SK-N-SH treated with all-trans-retinoic acid at 6 μM for 48 hours (cell line): ENCODE results near the gene XPO4.
A peak's percentile ranks its signal among the peaks of the same experiment; 100 is the strongest.

Experiments
- ATAC-seq: fragments of 200-7000 bp; cut with Tn5 transposase; 3 replicates; pipeline ENCODE4 v1.9.1; 2020; ENCODE audit warnings: mild to moderate bottlenecking, moderate library complexity
- ARNTL ChIP-seq: fragments of 450-650 bp; formaldehyde crosslinking; IDR thresholded peaks from 2 replicates; pipeline ENCODE4 v1.5.0; 2020; ENCODE audit warnings: low read depth, mild to moderate bottlenecking, moderate library complexity, borderline replicate concordance
- BACH2 ChIP-seq: fragments of 250-450 bp; sonication (Bioruptor Pico); IDR thresholded peaks from 2 replicates; pipeline ENCODE4 v1.9.0; 2021; ENCODE audit warnings: mild to moderate bottlenecking, borderline replicate concordance
- CREB5 ChIP-seq: fragments of 250-450 bp; sonication (Bioruptor Pico); IDR thresholded peaks from 2 replicates; pipeline ENCODE4 v1.5.1; 2020; ENCODE audit warnings: low read depth, mild to moderate bottlenecking, moderate library complexity
- CSDC2 ChIP-seq: fragments of 250-450 bp; sonication (Bioruptor Pico); IDR thresholded peaks from 2 replicates; pipeline ENCODE4 v1.5.0; 2020; ENCODE audit warnings: mild to moderate bottlenecking, moderate library complexity
- CSRNP3 ChIP-seq: fragments of 250-450 bp; sonication (Bioruptor Pico); IDR thresholded peaks from 2 replicates; pipeline ENCODE4 v1.5.1; 2021; ENCODE audit warnings: mild to moderate bottlenecking, moderate library complexity
- GLIS3 ChIP-seq: fragments of 250-450 bp; sonication (Bioruptor Pico); IDR thresholded peaks from 2 replicates; pipeline ENCODE4 v1.5.0; 2020; ENCODE audit warnings: mild to moderate bottlenecking, moderate library complexity
- ISL1 ChIP-seq: fragments of 250-450 bp; sonication (Bioruptor Pico); IDR thresholded peaks from 2 replicates; pipeline ENCODE4 v2.1.2; 2022; ENCODE audit warnings: mild to moderate bottlenecking, moderate library complexity
- OSR1 ChIP-seq: fragments of 250-450 bp; sonication (Bioruptor Pico); IDR thresholded peaks from 2 replicates; pipeline ENCODE4 v1.8.0; 2022; ENCODE audit warnings: moderate library complexity, mild to moderate bottlenecking, inconsistent platforms
- PATZ1 ChIP-seq: fragments of 250-450 bp; sonication (Bioruptor Pico); IDR thresholded peaks from 2 replicates; pipeline ENCODE4 v1.8.0; 2020; ENCODE audit warnings: mild to moderate bottlenecking, moderate library complexity, borderline replicate concordance
- POU6F1 ChIP-seq: fragments of 250-450 bp; sonication (Bioruptor Pico); IDR thresholded peaks from 2 replicates; pipeline ENCODE4 v1.8.0; 2021; ENCODE audit warnings: low read depth, mild to moderate bottlenecking, moderate library complexity, borderline replicate concordance
- PPARA ChIP-seq: fragments of 250-450 bp; sonication (Bioruptor Pico); IDR thresholded peaks from 2 replicates; pipeline ENCODE4 v1.5.0; 2020; ENCODE audit warnings: mild to moderate bottlenecking, borderline replicate concordance
- RARB ChIP-seq: fragments of 250-450 bp; sonication (Bioruptor Pico); IDR thresholded peaks from 2 replicates; pipeline ENCODE4 v1.8.0; 2021; ENCODE audit warnings: mild to moderate bottlenecking, moderate library complexity
- SNAI2 ChIP-seq: fragments of 250-450 bp; sonication (Bioruptor Pico); IDR thresholded peaks from 2 replicates; pipeline ENCODE4 v1.5.0; 2020; ENCODE audit warnings: mild to moderate bottlenecking, moderate library complexity
- TCF4 ChIP-seq: fragments of 250-450 bp; sonication (Bioruptor Pico); IDR thresholded peaks from 2 replicates; pipeline ENCODE4 v1.8.0; 2021; ENCODE audit warnings: mild to moderate bottlenecking, moderate library complexity, borderline replicate concordance
- TOX ChIP-seq: fragments of 250-450 bp; sonication (Bioruptor Pico); IDR thresholded peaks from 2 replicates; pipeline ENCODE4 v1.8.0; 2021; ENCODE audit warnings: mild to moderate bottlenecking, moderate library complexity, borderline replicate concordance
- TSHZ2 ChIP-seq: fragments of 250-450 bp; sonication (Bioruptor Pico); IDR thresholded peaks from 2 replicates; pipeline ENCODE4 v1.5.0; 2020; ENCODE audit warnings: mild to moderate bottlenecking, moderate library complexity
- ZC3H10 ChIP-seq: fragments of 250-450 bp; sonication (Bioruptor Pico); IDR thresholded peaks from 2 replicates; pipeline ENCODE4 v1.5.1; 2021; ENCODE audit warnings: mild to moderate bottlenecking, moderate library complexity
- ZFP3 ChIP-seq: fragments of 250-450 bp; sonication (Bioruptor Pico); IDR thresholded peaks from 2 replicates; pipeline ENCODE4 v1.5.0; 2020; ENCODE audit warnings: mild to moderate bottlenecking, moderate library complexity
- ZFP30 ChIP-seq: fragments of 450-650 bp; formaldehyde crosslinking; IDR thresholded peaks from 2 replicates; pipeline ENCODE4 v1.5.0; 2022; ENCODE audit warnings: mild to moderate bottlenecking, moderate library complexity
- ZNF565 ChIP-seq: fragments of 450-650 bp; formaldehyde crosslinking; conservative IDR thresholded peaks from 2 replicates; pipeline ENCODE4 v1.5.0; 2020; ENCODE audit warnings: low read depth, mild to moderate bottlenecking, moderate library complexity
- ZNF70 ChIP-seq: fragments of 450-650 bp; formaldehyde crosslinking; IDR thresholded peaks from 2 replicates; pipeline ENCODE4 v1.5.0; 2020; ENCODE audit warnings: mild to moderate bottlenecking, moderate library complexity
- ZNF8 ChIP-seq: fragments of 450-650 bp; formaldehyde crosslinking; IDR thresholded peaks from 2 replicates; pipeline ENCODE4 v1.5.0; 2020; ENCODE audit warnings: mild to moderate bottlenecking, moderate library complexity

XPO4 gene

GRCh38 chr13:20901668-20902437 lies 693 bp downstream of the XPO4 start:
- TF ChIP-seq TOX (CRISPR knock-in tag) (no peak), ZNF8 (CRISPR knock-in tag) (no peak), ZNF565 (CRISPR knock-in tag) (no peak), BACH2 (CRISPR knock-in tag) (no peak), GLIS3 (CRISPR knock-in tag) (no peak), ZFP30 (no peak), SNAI2 (CRISPR knock-in tag) (no peak), PPARA (CRISPR knock-in tag) (no peak), CSDC2 (no peak), ARNTL (CRISPR knock-in tag) (no peak), ZNF70 (no peak)
- ATAC-seq = peak; percentile 63

- TF ChIP-seq GLIS3 (CRISPR knock-in tag) = no peak
- TF ChIP-seq CSDC2 = no peak
- no peak for TF ChIP-seq SNAI2 (CRISPR knock-in tag)
- TF ChIP-seq ZC3H10 (CRISPR knock-in tag) = no peak
- TF ChIP-seq ZNF70 = no peak
- TF ChIP-seq RARB = no peak
- TF ChIP-seq TCF4 (CRISPR knock-in tag) = no peak
- no peak for TF ChIP-seq ZNF8 (CRISPR knock-in tag)
- no peak for TF ChIP-seq ZFP30
- no peak for TF ChIP-seq TSHZ2
- TF ChIP-seq ZNF565 (CRISPR knock-in tag) = no peak
- no peak for TF ChIP-seq PPARA (CRISPR knock-in tag)
- TF ChIP-seq CREB5 (CRISPR knock-in tag) = no peak
- no peak for ATAC-seq
Measured at GRCh38 chr13:20894245-20894644, 8.3 kb downstream of the XPO4 start.

GRCh38 chr13:20891768-20892167 lies 10.8 kb downstream of the XPO4 start:
- ATAC-seq = no peak
- no peak for TF ChIP-seq TCF4 (CRISPR knock-in tag)
- no peak for TF ChIP-seq CSRNP3 (CRISPR knock-in tag)
- no peak for TF ChIP-seq ZFP3
- TF ChIP-seq ZNF70 = no peak
- no peak for TF ChIP-seq ZNF565 (CRISPR knock-in tag)
- TF ChIP-seq GLIS3 (CRISPR knock-in tag) = no peak
- TF ChIP-seq ZNF8 (CRISPR knock-in tag) = no peak
- TF ChIP-seq CSDC2 = no peak
- no peak for TF ChIP-seq ZFP30
- TF ChIP-seq ISL1 (CRISPR knock-in tag) = no peak
- TF ChIP-seq TOX (CRISPR knock-in tag) = no peak
- TF ChIP-seq TSHZ2 = no peak
- no peak for TF ChIP-seq POU6F1 (CRISPR knock-in tag)
- no peak for TF ChIP-seq PATZ1 (CRISPR knock-in tag)
- TF ChIP-seq BACH2 (CRISPR knock-in tag) = no peak
- no peak for TF ChIP-seq PPARA (CRISPR knock-in tag)
- TF ChIP-seq OSR1 = no peak
- TF ChIP-seq ZC3H10 (CRISPR knock-in tag) = no peak
- no peak for TF ChIP-seq CREB5 (CRISPR knock-in tag)
- TF ChIP-seq, all 23 proteins: peak for 0
